ENCODE data around the gene CAMKK2. TPM values are rescaled to one million over a fixed set of nuclear protein-coding genes. Genes with fewer than 3 reads are reported as not detected.
"Not testable (repeated sequence)": the region's sequence is repeated elsewhere in the genome, so short reads cannot be mapped to it uniquely, and the experiment has no call there.

Gene CAMKK2
- total RNA-seq, 1 experiment from 2014 or later: 24.7 TPM

DNA sequence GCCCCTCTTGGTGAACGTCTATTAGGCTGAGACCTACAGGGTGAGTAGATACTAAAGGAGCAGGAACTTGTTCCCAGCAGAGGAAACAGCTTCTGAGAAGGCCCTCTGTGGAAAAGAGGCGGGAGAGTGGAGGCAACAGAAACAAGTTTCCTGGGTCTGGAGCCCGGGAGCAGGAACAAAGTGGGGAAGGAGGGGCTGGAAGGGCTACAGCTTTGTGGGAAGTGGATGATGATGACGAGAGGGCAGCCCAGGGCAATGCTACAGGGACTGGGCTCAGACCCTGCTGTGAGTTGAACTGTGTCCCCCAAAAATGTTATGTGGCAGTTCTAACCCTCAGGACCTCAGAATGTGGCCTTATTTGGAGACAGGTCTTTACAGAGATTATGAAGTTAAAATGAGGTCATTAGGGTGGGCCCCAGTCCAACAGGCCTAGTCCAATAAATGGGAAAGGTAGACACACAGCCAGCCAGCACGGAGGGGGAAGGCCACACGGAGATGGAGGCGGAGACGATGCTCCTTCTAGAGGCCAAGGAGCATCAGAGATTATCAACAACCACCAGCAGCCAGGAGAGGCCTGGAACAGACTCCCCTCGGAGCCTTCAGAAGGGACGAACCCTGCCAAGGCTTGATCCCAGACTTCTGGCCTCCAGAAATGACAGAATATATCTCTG is 14.3 kb downstream of the CAMKK2 start:
- Histone ChIP-seq H3K79me1 (ENCODE audit: insufficient read depth, low read depth, low read length, poor library complexity, severe bottlenecking) (no peaks in the 10 kb centered on the region), H3K4me1 (ENCODE audit: insufficient read depth, low read length) (no peaks in the 10 kb centered on the region; the same call in 1 of the 2 replicates), H4K5ac (ENCODE audit: insufficient read length, low read depth, low read length) (no peak overlapping the region), H4K20me1 (ENCODE audit: control insufficient read depth, insufficient read depth, insufficient read length) (peaks cover 4% of the 10 kb centered on the region), H3K4me2 (ENCODE audit: insufficient read depth, insufficient read length, low read length) (no peak overlapping the region), H2AFZ (ENCODE audit: low read length) (no peak overlapping the region), H3K79me2 (ENCODE audit: insufficient read depth, low read length) (no peaks in the 10 kb centered on the region), H3K9ac (ENCODE audit: extremely low read depth, insufficient read length, low read length) (no peak overlapping the region), H2BK12ac (ENCODE audit: insufficient read length, low read depth, low read length) (no peak overlapping the region), H2BK20ac (ENCODE audit: low read depth, low read length, poor library complexity, severe bottlenecking) (no peak overlapping the region), H3K4ac (ENCODE audit: low read depth, low read length) (no peak overlapping the region), H2BK15ac (ENCODE audit: low read depth, low read length) (no peak overlapping the region), H3K14ac (ENCODE audit: insufficient read depth, low read length) (no peak overlapping the region), H3K56ac (ENCODE audit: insufficient read length, low read depth, low read length) (no peak overlapping the region), H3K23me2 (ENCODE audit: insufficient read length, low read depth, low read length, poor library complexity, severe bottlenecking) (no peaks in the 10 kb centered on the region), H4K8ac (replicated peaks; ENCODE audit: insufficient read length, low read depth, low read length) (no peak overlapping the region), H3K27me3 (ENCODE audit: insufficient read depth, low read length) (no peaks in the 10 kb centered on the region), H2BK120ac (ENCODE audit: low read depth, low read length, poor library complexity, severe bottlenecking) (no peak overlapping the region), H3T11ph (ENCODE audit: low read length) (no peak overlapping the region), H2AK5ac (ENCODE audit: insufficient read length, low read length) (no peak overlapping the region), H3K18ac (ENCODE audit: insufficient read length, low read depth, low read length) (no peak overlapping the region), H3K23ac (ENCODE audit: insufficient read length, low read depth, low read length) (no peak overlapping the region), H4K91ac (ENCODE audit: insufficient read length, low read depth, low read length) (no peak overlapping the region), H3K9me3 (ENCODE audit: control insufficient read depth, low read depth, low read length) (no peaks in the 10 kb centered on the region), H3K27ac (ENCODE audit: insufficient read length, low read depth, low read length) (no peak overlapping the region), H2BK5ac (ENCODE audit: insufficient read length, low read length) (no peak overlapping the region)
- TF ChIP-seq, protein P1, sequence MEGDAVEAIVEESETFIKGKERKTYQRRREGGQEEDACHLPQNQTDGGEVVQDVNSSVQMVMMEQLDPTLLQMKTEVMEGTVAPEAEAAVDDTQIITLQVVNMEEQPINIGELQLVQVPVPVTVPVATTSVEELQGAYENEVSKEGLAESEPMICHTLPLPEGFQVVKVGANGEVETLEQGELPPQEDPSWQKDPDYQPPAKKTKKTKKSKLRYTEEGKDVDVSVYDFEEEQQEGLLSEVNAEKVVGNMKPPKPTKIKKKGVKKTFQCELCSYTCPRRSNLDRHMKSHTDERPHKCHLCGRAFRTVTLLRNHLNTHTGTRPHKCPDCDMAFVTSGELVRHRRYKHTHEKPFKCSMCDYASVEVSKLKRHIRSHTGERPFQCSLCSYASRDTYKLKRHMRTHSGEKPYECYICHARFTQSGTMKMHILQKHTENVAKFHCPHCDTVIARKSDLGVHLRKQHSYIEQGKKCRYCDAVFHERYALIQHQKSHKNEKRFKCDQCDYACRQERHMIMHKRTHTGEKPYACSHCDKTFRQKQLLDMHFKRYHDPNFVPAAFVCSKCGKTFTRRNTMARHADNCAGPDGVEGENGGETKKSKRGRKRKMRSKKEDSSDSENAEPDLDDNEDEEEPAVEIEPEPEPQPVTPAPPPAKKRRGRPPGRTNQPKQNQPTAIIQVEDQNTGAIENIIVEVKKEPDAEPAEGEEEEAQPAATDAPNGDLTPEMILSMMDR (conservative IDR thresholded peaks at IDR 0.05): no peak
- Mint-ChIP-seq H3K27me3 (ENCODE audit: low read depth) (no peaks in the 10 kb centered on the region), H3K27ac (peak overlapping the region in 2 of 3 experiments; percentile 35 to 43; a peak in 3 of 7 replicates), H3K4me3 (no peak overlapping the region), H3K9me3 (no peaks in the 10 kb centered on the region), H3K4me1 (peaks cover 25 to 33% of the 10 kb centered on the region in 2 experiments), H3K36me3 (ENCODE audit: insufficient read depth in 1 of 3, low read depth in 3 of 3) (peaks cover 0 to 14% (median 10%) of the 10 kb centered on the region in 3 experiments; a peak in 5 of 7 replicates)
- no CpG with 5 or more reads among the region's 10 CpGs for WGBS (ENCODE audit: extremely low coverage, insufficient read length, low lambda C conversion rate)
- DNase-seq: no peak

DNA sequence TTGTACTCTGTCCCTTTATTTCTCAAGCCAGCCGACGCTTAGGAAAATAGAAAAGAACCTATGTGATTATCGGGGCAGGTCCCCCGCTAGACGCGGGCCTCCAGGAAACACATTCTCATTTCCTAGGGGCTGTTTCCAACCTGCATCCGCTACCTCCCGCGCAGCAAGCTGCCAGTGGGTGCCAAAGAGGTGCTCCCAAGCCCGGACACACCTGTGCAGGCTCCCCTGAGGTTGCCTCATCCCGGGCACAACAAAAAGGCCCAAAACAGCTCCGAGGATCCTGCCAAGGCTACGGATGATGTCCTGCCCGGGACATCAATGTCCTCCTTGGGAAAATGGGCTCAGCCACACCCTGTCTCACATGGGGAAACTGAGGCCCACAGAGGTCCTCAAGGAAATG is 15.4 kb downstream of the CAMKK2 start:
- H3K79me2 ChIP-seq (ENCODE audit: insufficient read depth, low read length); H2BK20ac ChIP-seq (ENCODE audit: low read depth, low read length, poor library complexity, severe bottlenecking); H3K27me3 ChIP-seq (ENCODE audit: insufficient read depth, low read length); H2BK120ac ChIP-seq (ENCODE audit: low read depth, low read length, poor library complexity, severe bottlenecking); DNase-seq; H3K4me2 ChIP-seq (ENCODE audit: insufficient read depth, insufficient read length, low read length); H3K4me1 ChIP-seq (ENCODE audit: insufficient read depth, low read length); H3K27ac ChIP-seq (ENCODE audit: insufficient read length, low read depth, low read length); H3K4ac ChIP-seq (ENCODE audit: low read depth, low read length); H2AFZ ChIP-seq (ENCODE audit: low read length); H3K9me3 Mint-ChIP-seq; H2BK5ac ChIP-seq (ENCODE audit: insufficient read length, low read length); H3K18ac ChIP-seq (ENCODE audit: insufficient read length, low read depth, low read length); H4K91ac ChIP-seq (ENCODE audit: insufficient read length, low read depth, low read length); H3K9me3 ChIP-seq (ENCODE audit: control insufficient read depth, low read depth, low read length); H3K56ac ChIP-seq (ENCODE audit: insufficient read length, low read depth, low read length); H3K14ac ChIP-seq (ENCODE audit: insufficient read depth, low read length); H2AK5ac ChIP-seq (ENCODE audit: insufficient read length, low read length); H2BK15ac ChIP-seq (ENCODE audit: low read depth, low read length); H3K23ac ChIP-seq (ENCODE audit: insufficient read length, low read depth, low read length); H4K20me1 ChIP-seq (ENCODE audit: control insufficient read depth, insufficient read depth, insufficient read length); H3K23me2 ChIP-seq (ENCODE audit: insufficient read length, low read depth, low read length, poor library complexity, severe bottlenecking); H3K9ac ChIP-seq (ENCODE audit: extremely low read depth, insufficient read length, low read length); H4K5ac ChIP-seq (ENCODE audit: insufficient read length, low read depth, low read length); H3T11ph ChIP-seq (ENCODE audit: low read length); H3K79me1 ChIP-seq (ENCODE audit: insufficient read depth, low read depth, low read length, poor library complexity, severe bottlenecking); H3K27me3 Mint-ChIP-seq (ENCODE audit: low read depth); H4K8ac ChIP-seq (replicated peaks; ENCODE audit: insufficient read length, low read depth, low read length): not testable (repeated sequence)
- peak overlapping the region in 1 of 2 experiments; percentile 61; a peak in 3 of 5 replicates for H3K4me3 Mint-ChIP-seq
- peak overlapping the region; percentile 56 for H2BK12ac ChIP-seq (ENCODE audit: insufficient read length, low read depth, low read length)
- no CpG with 5 or more reads among the region's 14 CpGs for WGBS (ENCODE audit: extremely low coverage, insufficient read length, low lambda C conversion rate)
- H3K4me1 Mint-ChIP-seq: peaks cover 25 to 33% of the 10 kb centered on the region in 2 experiments
- H3K36me3 Mint-ChIP-seq (ENCODE audit: insufficient read depth in 1 of 3, low read depth in 3 of 3): peaks cover 0 to 15% (median 10%) of the 10 kb centered on the region in 3 experiments; a peak in 5 of 7 replicates
- H3K27ac Mint-ChIP-seq: peak overlapping the region in 2 of 3 experiments; percentile 4 to 89; a peak in 2 of 7 replicates
